Astrocyte (in vitro differentiated cells and primary cell): ENCODE results near the gene MAN1A1. TPM values are rescaled to one million over a fixed set of nuclear protein-coding genes. Genes with fewer than 3 reads are reported as not detected.

Experiments
- DNase-seq: peaks from one replicate; pipeline ENCODE4 v3.0.0-alpha.2; 2010; ENCODE audit warnings: low read depth
- FAIRE-seq: peaks from 2 replicates; lab custom pipeline; 2011; peaks lifted over from hg19 to GRCh38; lab: Jason Lieb, UNC
- H2AFZ ChIP-seq: 2 replicates; pipeline ENCODE4 v1.6.0; 2012; ENCODE audit warnings: low read depth, low read length, inconsistent platforms
- H3K27ac ChIP-seq: 2 replicates; pipeline ENCODE4 v1.5.1; 2011; ENCODE audit warnings: low read depth, low read length, inconsistent platforms
- H3K27me3 ChIP-seq: 2 replicates; pipeline ENCODE4 v1.6.0; 2011; ENCODE audit warnings: low read length, inconsistent platforms; ENCODE audit not compliant: insufficient read depth
- H3K36me3 ChIP-seq: 2 replicates; pipeline ENCODE4 v1.5.1; 2011; ENCODE audit warnings: low read length, inconsistent platforms; ENCODE audit not compliant: insufficient read depth
- H3K4me1 ChIP-seq: 2 replicates; pipeline ENCODE4 v1.5.1; 2011; ENCODE audit warnings: low read length, inconsistent platforms; ENCODE audit not compliant: insufficient read depth
- H3K4me2 ChIP-seq: 2 replicates; pipeline ENCODE4 v1.6.0; 2012; ENCODE audit warnings: low read length, inconsistent platforms
- H3K4me3 ChIP-seq: 2 replicates; pipeline ENCODE4 v1.5.1; 2011; ENCODE audit warnings: low read depth, mild to moderate bottlenecking, low read length, inconsistent platforms; ENCODE audit not compliant: insufficient read depth
- H3K79me2 ChIP-seq: 2 replicates; pipeline ENCODE4 v1.6.0; 2012; ENCODE audit warnings: mild to moderate bottlenecking, low read length, inconsistent platforms; ENCODE audit not compliant: insufficient read depth
- H3K9ac ChIP-seq: 2 replicates; pipeline ENCODE4 v1.6.0; 2012; ENCODE audit warnings: mild to moderate bottlenecking, low read length, inconsistent platforms
- H3K9me3 ChIP-seq: 2 replicates; pipeline ENCODE4 v1.5.1; 2012; ENCODE audit warnings: low read depth, mild to moderate bottlenecking, low read length, inconsistent platforms; ENCODE audit not compliant: insufficient read depth
- H4K20me1 ChIP-seq: 2 replicates; pipeline ENCODE4 v1.6.0; 2012; ENCODE audit warnings: low read length, inconsistent platforms; ENCODE audit not compliant: insufficient read depth
- H3K27ac Mint-ChIP-seq: one replicate; pipeline ENCODE4 v1.8.0; 2021; ENCODE audit warnings: mild to moderate bottlenecking, mixed read lengths; ENCODE audit not compliant: unreplicated experiment
- H3K27me3 Mint-ChIP-seq: one replicate; pipeline ENCODE4 v1.8.0; 2021; ENCODE audit warnings: low read depth, mixed read lengths; ENCODE audit not compliant: unreplicated experiment
- H3K36me3 Mint-ChIP-seq: one replicate; pipeline ENCODE4 v1.8.0; 2021; ENCODE audit warnings: low read depth, mixed read lengths; ENCODE audit not compliant: unreplicated experiment
- H3K4me1 Mint-ChIP-seq: one replicate; pipeline ENCODE4 v1.8.0; 2021; ENCODE audit warnings: low read depth, mixed read lengths; ENCODE audit not compliant: unreplicated experiment
- H3K4me3 Mint-ChIP-seq: one replicate; pipeline ENCODE4 v1.8.0; 2021; ENCODE audit warnings: mild to moderate bottlenecking, moderate library complexity, mixed read lengths; ENCODE audit not compliant: unreplicated experiment
- H3K9me3 Mint-ChIP-seq: one replicate; pipeline ENCODE4 v1.8.0; 2021; ENCODE audit warnings: mild to moderate bottlenecking, mixed read lengths; ENCODE audit not compliant: unreplicated experiment
- CTCF ChIP-seq: IDR thresholded peaks from 2 replicates; pipeline ENCODE4 v1.5.1; 2011; ENCODE audit warnings: low read depth, mild to moderate bottlenecking, inconsistent platforms, low read length, moderate library complexity; ENCODE audit not compliant: insufficient read depth
- EZH2 ChIP-seq: IDR thresholded peaks from 2 replicates; pipeline ENCODE4 v1.6.1; 2012; ENCODE audit warnings: mild to moderate bottlenecking, low read length, inconsistent platforms; ENCODE audit not compliant: insufficient read depth
- total RNA-seq: library from RNA; stranded (reverse); gene quantifications from 2 replicates; pipeline ENCODE4 v1.2.1, GENCODE V29; 2021

Gene MAN1A1
- total RNA-seq, 1 donor from 2014 or later: 11.7 TPM

GRCh38 chr6:119289651-119290050 lies 59.9 kb downstream of the MAN1A1 start:
- Mint-ChIP-seq H3K9me3 (no peaks in the 10 kb centered on the region), H3K36me3 (no peaks in the 10 kb centered on the region), H3K4me3 (no peak overlapping the region), H3K27ac (no peak overlapping the region), H3K4me1 (peaks cover 5% of the 10 kb centered on the region), H3K27me3 (no peaks in the 10 kb centered on the region)
- Histone ChIP-seq H3K79me2 (no peaks in the 10 kb centered on the region), H3K9ac (no peak overlapping the region), H2AFZ (no peak overlapping the region), H4K20me1 (no peaks in the 10 kb centered on the region), H3K27ac (no peak overlapping the region), H3K4me1 (no peaks in the 10 kb centered on the region), H3K4me2 (no peak overlapping the region), H3K9me3 (no peaks in the 10 kb centered on the region), H3K4me3 (no peak overlapping the region), H3K36me3 (no peaks in the 10 kb centered on the region), H3K27me3 (no peaks in the 10 kb centered on the region)
- DNase-seq (no peak), FAIRE-seq (no peak)
- TF ChIP-seq EZH2 (no peak), CTCF (no peak)

- Mint-ChIP-seq H3K27me3 (no peaks in the 10 kb centered on the region), H3K4me3 (no peak overlapping the region), H3K27ac (no peak overlapping the region), H3K4me1 (peaks cover 11% of the 10 kb centered on the region), H3K36me3 (no peaks in the 10 kb centered on the region), H3K9me3 (peaks cover 1% of the 10 kb centered on the region)
- Histone ChIP-seq H4K20me1 (no peaks in the 10 kb centered on the region), H3K79me2 (no peaks in the 10 kb centered on the region), H3K4me1 (no peaks in the 10 kb centered on the region), H3K4me2 (no peak overlapping the region), H3K27ac (no peak overlapping the region), H3K27me3 (no peaks in the 10 kb centered on the region), H3K9ac (no peak overlapping the region), H3K36me3 (no peaks in the 10 kb centered on the region), H3K4me3 (no peak overlapping the region), H2AFZ (no peak overlapping the region), H3K9me3 (no peaks in the 10 kb centered on the region)
- peak; percentile 35 for DNase-seq
- no peak for TF ChIP-seq CTCF
- FAIRE-seq: no peak
These were observed 63.5 kb downstream of the MAN1A1 start for GRCh38 chr6:119285908-119286625.

GRCh38 chr6:119284861-119285521 lies 64.6 kb downstream of the MAN1A1 start:
- Histone ChIP-seq H3K27ac (no peak overlapping the region), H2AFZ (no peak overlapping the region), H3K4me2 (no peak overlapping the region), H3K36me3 (no peaks in the 10 kb centered on the region), H3K9me3 (no peaks in the 10 kb centered on the region), H3K79me2 (no peaks in the 10 kb centered on the region), H4K20me1 (no peaks in the 10 kb centered on the region), H3K27me3 (no peaks in the 10 kb centered on the region), H3K4me1 (peaks cover 4% of the 10 kb centered on the region), H3K4me3 (no peak overlapping the region), H3K9ac (no peak overlapping the region)
- Mint-ChIP-seq H3K27me3 (no peaks in the 10 kb centered on the region), H3K9me3 (peaks cover 1% of the 10 kb centered on the region), H3K36me3 (no peaks in the 10 kb centered on the region), H3K4me1 (peaks cover 11% of the 10 kb centered on the region), H3K4me3 (no peak overlapping the region), H3K27ac (no peak overlapping the region)
- DNase-seq (no peak), FAIRE-seq (no peak)
- no peak for TF ChIP-seq CTCF
- TF ChIP-seq EZH2: no peak
